SK-MEL-5 (cell line): ENCODE results near the gene POC5. TPM values are rescaled to one million over a fixed set of nuclear protein-coding genes. Genes with fewer than 3 reads are reported as not detected.

ENCODE experiments used
- DNase-seq: peaks from one replicate; pipeline ENCODE4 v3.0.0-alpha.2; 2016; ENCODE audit warnings: low read depth, low spot score
- in situ Hi-C: cut with HindIII; loops from 2 replicates; pipeline ENCODE4 v1.10.0; 2016; ENCODE audit warnings: low sequenced_read_pairs, high pct_unique_total_duplicates, low pct_unique_long_range_greater_than_20kb
- small RNA-seq, 2 experiments: library from RNA; depleted of rRNA; stranded (forward); fragments of <200 nt; gene quantifications; one replicate each; pipeline ENCODE3, GENCODE V24; 2014
- total RNA-seq: library from RNA; depleted of rRNA; stranded (reverse); fragments of >200 nt; shearing (Covaris generic); gene quantifications from 2 replicates; pipeline ENCODE4 v1.2.3, GENCODE V29; 2014; rRNA removed

The POC5 gene
- total RNA-seq, 1 experiment from 2014 or later: 18.3 TPM

DNA sequence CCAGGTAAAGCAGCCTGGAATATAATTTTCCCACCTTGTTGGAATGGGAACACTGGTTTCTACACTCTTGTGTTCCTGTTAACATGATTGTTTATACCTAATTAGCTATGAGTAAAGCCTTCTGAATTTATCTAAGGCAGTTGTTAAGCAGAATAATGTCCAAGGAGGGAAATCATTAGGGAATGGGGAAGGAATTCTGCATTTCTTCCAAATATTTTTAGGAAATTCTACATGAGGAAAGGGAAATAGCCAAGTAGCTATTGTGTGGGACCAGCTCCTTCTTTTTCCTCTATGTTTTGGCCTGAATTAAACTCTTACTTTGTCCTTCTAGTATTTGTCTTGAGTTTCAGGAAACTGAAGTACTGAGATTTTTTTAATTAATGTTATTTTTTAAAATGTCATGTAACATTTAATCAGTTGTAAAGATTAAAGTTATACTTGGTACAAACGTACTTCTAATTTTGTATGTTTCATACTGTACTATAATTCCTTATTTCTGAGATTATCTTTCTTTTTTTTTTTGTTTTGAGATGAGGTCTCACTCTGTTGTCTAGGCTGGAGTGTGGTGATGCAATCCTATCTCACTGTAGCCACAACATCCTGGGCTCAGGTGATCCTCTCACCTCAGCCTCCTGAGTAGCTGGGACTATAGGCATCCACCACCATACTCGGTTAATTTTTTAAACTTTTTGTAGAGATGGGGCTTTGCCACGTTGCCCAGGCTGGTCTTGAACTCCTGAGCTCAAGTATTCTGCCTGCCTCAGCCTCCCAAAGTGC lies 77.5 kb downstream of the POC5 start:
- in situ Hi-C loops: no loop called here
- DNase-seq: no peak

DNA sequence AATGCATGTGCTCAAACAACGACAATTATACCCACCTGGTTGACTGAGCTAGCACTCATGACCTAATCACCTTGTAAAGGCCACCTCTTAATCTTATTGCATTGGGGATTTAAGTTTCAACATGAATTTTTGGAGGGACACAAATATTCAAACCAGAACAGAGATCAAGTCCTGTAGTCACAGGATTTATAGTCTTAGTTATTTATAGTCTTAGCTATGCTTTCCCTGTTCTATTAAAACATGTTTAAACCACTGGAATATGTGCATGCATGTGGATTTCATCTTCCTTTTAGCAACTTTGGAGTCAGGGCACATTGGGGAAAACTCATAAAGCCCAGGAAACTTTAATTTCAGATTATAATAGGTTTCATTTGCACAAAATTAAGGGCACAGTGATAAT lies 79.3 kb downstream of the POC5 start:
- in situ Hi-C loops: no loop called here
- no peak for DNase-seq

DNA sequence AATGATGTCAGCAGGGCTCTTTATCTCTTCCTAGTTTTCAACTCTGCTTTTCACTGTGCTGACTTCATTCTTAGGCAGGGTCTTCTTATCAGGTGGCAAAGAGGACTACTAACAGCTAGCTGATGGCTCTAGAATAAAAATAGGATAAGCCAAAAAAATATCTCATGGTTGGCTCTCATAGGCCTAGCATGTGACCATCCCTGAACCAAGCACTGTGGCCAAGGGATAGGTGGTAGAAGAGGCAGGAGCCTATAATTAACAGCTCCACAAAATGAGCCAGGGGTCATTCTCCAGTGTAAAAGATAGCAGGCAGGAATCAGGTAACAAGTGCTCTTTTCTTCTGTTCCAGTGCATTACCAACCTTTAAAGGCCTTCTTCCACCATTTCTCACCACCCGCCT lies 84.9 kb downstream of the POC5 start:
- in situ Hi-C loops: no loop called here
- DNase-seq: no peak

DNA sequence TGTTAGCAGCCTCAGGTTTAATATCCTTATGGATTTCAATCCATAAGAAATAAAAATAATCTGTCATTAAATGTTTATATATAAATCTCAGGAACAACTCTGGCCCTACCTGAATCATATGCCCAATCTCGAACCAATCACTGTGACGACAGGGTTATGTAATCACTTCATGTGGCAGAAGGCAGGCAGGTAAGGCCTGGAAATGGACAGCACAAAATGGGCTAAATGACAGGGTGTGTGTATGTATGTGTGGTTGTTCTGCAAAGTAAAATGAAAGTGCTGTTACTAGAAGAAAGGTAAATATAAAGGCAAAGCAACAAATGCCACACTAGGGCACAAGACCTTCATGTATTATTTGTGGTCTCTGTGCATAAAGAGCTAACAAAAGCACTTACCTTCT lies 86.4 kb downstream of the POC5 start:
- DNase-seq: no peak
- in situ Hi-C loops: no loop called here

DNA sequence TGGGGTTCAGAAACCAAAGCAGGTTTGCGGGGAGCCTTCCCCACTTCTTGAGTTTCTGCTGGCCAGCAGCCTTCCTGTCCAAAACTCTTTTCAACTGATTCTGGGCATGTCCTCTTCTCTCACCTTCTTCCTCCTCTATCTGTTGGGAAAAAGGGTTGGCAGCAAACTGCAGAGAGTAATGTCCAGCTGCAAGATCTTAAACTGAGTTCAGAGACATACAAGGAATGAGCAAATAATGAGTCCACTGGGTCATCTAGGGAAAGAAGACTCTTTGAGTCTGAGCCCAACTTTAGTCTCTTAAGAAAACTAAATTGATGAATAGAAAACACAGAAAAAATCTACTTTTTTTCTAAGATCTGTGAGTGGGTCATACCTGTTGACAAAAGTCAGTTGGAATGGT lies 89.4 kb downstream of the POC5 start:
- in situ Hi-C loops: no loop called here
- no peak for DNase-seq

DNA sequence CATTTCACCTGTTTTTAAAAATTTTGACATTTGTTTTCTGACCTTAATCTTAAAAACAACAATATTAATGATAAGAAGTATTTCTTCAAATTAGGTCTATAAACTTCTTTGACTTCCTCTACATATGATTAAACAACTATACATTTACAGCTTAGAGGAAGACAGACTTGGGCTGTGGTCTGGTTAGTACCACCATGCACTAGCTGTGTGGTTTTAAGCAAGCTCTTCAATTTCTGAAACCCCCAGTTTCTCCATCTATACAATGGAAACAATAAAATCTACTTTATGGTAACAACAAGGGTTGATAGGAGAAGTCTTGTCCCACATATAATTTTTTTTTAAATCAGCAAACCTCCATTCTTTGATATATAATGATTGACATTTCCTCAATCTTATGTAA lies 90.3 kb downstream of the POC5 start:
- DNase-seq: no peak
- in situ Hi-C loops: no loop called here

Small RNAs within 50 kb of the gene (small RNA-seq; reads per million reads assigned to genes)
- gene RNU6-680P: 0 reads per million in 2 experiments

Other genes with a start within 250 kb of the POC5 start
- gene CERT1, start 205.8 kb downstream of the POC5 start, total RNA-seq: 21.8 and 22.7 TPM in 2 replicates
- gene POLK, start 205.5 kb downstream of the POC5 start, total RNA-seq: 22.3 and 25.0 TPM in 2 replicates
- 0.08 and 0.69 TPM in 2 replicates for gene ANKDD1B, start 106.0 kb downstream of the POC5 start, total RNA-seq